ENCODE measurements around the gene RGS1. TPM values are rescaled to one million over a fixed set of nuclear protein-coding genes. Genes with fewer than 3 reads are reported as not detected.

RGS1 gene, protein sequence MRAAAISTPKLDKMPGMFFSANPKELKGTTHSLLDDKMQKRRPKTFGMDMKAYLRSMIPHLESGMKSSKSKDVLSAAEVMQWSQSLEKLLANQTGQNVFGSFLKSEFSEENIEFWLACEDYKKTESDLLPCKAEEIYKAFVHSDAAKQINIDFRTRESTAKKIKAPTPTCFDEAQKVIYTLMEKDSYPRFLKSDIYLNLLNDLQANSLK
- total RNA-seq (100 to 1,000 TPM in 2 of 4 donors, 10 to 100 TPM in 2; 52.9 to 153 (median 95.8) TPM), polyA plus RNA-seq (10 to 100 TPM; 34.8 to 49.5 (median 35.8) TPM)

DNA sequence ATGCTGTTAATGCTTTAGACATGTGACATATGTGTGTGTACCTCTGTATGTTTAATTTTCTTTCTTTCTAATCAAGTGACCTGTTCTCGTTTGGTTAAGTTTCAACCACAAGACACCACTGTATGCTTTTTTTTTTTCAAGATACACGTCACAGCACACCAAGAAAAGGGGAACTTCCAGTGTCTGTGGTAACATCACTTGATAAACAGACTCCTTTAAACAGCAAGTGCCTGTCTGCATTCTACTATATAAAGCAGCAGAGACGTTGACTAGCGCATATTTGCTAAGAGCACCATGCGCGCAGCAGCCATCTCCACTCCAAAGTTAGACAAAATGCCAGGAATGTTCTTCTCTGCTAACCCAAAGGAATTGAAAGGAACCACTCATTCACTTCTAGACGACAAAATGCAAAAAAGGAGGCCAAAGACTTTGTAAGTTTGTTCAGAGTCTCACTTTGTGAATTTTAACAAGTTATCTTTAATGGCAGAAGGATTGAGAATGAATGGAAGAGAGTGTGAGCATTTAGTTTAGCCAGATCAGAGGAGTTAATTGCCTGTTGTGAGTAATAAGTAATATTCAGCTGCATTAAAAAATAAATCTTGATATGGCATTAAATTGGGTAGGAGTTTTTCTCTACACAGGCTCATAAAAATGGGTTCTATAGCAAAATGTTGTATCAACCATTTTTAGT is at the start of gene RGS1:
Gene RGS1 (plus strand): TSS at position 275 of the 691 bp plus-strand sequence. CDS start 20 bp downstream, at position 295.
- H3K4me1 ChIP-seq = peaks cover 0 to 41% (median 17%) of the 10 kb centered on the region in 4 donors
- H3K4me3 ChIP-seq = peak within 1 kb of the TSS; percentile 37 to 62 (median 41)
- peak; percentile 68 for DNase-seq
- WGBS, 2 donors = 43 to 72% methylated on average over 7 of the region's 7 CpGs
- peaks cover 0 to 8% (median 0%) of the 10 kb centered on the region in 4 donors for H3K36me3 ChIP-seq
- intact Hi-C loops (cut with DNase I) = loop anchor here (2.0 kb wide), 1 partner anchor 45 kb away; no protein-coding TSS in a partner anchor
- no peaks in the 10 kb centered on the region for H3K9me3 ChIP-seq
- H3K27ac ChIP-seq = peak within 1 kb of the TSS; percentile 75 to 83 (median 80)
- no peaks in the 10 kb centered on the region for H3K27me3 ChIP-seq
- TF ChIP-seq EP300 (IDR thresholded peaks at IDR 0.05) (peak in 2 of 4 donors; percentile 36 to 60), POLR2AphosphoS5 (IDR thresholded peaks at IDR 0.05) (peak; percentile 91 to 98 (median 96)), POLR2A (IDR thresholded peaks at IDR 0.05) (peak; percentile 85 to 88)
- TF ChIP-seq, protein P1, sequence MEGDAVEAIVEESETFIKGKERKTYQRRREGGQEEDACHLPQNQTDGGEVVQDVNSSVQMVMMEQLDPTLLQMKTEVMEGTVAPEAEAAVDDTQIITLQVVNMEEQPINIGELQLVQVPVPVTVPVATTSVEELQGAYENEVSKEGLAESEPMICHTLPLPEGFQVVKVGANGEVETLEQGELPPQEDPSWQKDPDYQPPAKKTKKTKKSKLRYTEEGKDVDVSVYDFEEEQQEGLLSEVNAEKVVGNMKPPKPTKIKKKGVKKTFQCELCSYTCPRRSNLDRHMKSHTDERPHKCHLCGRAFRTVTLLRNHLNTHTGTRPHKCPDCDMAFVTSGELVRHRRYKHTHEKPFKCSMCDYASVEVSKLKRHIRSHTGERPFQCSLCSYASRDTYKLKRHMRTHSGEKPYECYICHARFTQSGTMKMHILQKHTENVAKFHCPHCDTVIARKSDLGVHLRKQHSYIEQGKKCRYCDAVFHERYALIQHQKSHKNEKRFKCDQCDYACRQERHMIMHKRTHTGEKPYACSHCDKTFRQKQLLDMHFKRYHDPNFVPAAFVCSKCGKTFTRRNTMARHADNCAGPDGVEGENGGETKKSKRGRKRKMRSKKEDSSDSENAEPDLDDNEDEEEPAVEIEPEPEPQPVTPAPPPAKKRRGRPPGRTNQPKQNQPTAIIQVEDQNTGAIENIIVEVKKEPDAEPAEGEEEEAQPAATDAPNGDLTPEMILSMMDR (IDR thresholded peaks at IDR 0.05) = no peak

DNA sequence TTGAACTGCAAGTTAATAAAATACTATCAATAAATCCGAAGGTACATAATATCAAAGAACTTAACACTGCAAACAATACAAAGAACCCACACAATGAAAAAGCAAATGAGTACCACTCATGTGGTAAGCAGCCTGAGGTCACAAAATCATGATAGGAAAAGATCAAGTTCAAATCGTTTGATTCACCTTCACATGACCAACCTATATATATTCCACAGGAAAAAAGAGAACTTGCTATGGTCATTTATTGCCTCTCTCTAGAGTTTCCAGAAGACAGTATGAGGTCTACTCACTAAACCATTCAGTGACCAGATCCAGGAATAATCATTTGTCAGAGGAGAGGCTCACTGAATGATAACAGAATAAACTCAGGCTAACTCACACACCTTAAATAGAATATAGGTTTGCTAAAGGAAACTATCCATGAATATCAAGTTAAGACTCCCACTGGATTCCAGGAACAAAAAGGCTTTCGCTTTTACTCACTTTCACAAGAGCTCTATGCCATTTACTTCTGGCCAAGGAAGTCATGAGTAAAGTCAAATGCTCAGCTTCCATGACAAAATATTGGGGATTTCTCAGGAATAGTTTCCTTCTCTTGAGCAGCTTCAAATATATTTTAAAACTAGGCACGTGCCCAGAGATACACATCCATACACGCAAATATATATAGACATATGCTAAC is 48.3 kb upstream of the RGS1 start:
- H3K4me3 ChIP-seq = no peak overlapping the region
- H3K9me3 ChIP-seq = no peaks in the 10 kb centered on the region
- no peak for DNase-seq
- H3K36me3 ChIP-seq = no peaks in the 10 kb centered on the region
- peak overlapping the region in 3 of 4 donors; percentile 83 to 87 (median 84) for H3K27ac ChIP-seq
- TF ChIP-seq, protein P1 (IDR thresholded peaks at IDR 0.05) = no peak
- no peak for TF ChIP-seq POLR2A (IDR thresholded peaks at IDR 0.05)
- TF ChIP-seq POLR2AphosphoS5 (IDR thresholded peaks at IDR 0.05) = no peak
- TF ChIP-seq EP300 (IDR thresholded peaks at IDR 0.05) = no peak
- 91 to 92% methylated on average over 5 of the region's 5 CpGs for WGBS, 2 donors
- peaks cover 0 to 49% (median 30%) of the 10 kb centered on the region in 4 donors for H3K4me1 ChIP-seq
- intact Hi-C loops (cut with DNase I) = no loop called here
- no peaks in the 10 kb centered on the region for H3K27me3 ChIP-seq

DNA sequence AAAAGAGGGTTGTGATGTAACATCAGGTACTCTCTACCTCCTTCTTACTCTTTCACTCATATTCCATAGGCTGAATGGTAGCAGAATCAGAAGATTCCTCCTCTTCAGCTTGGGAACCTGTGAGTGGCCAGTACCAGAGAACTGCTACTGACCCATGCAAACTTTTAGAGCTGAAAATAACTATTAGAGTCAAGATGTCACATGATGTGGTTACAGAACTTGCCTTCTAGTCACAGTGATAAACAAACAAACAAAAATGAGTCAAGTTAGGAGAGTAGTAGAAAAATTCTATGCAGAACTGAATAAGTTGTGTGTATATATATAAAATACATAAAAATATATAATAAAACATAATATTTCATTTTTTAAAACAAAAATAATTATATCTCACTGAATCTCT is 47.6 kb upstream of the RGS1 start:
- intact Hi-C loops (cut with DNase I) = no loop called here
- no peak for DNase-seq
- H3K4me3 ChIP-seq = no peak overlapping the region
- H3K27me3 ChIP-seq = no peaks in the 10 kb centered on the region
- no peaks in the 10 kb centered on the region for H3K9me3 ChIP-seq
- H3K36me3 ChIP-seq = no peaks in the 10 kb centered on the region
- peaks cover 0 to 45% (median 30%) of the 10 kb centered on the region in 4 donors for H3K4me1 ChIP-seq
- H3K27ac ChIP-seq = peak overlapping the region in 3 of 4 donors; percentile 83 to 87 (median 84)
- TF ChIP-seq POLR2AphosphoS5 (IDR thresholded peaks at IDR 0.05) = no peak
- TF ChIP-seq EP300 (IDR thresholded peaks at IDR 0.05) = no peak
- TF ChIP-seq, protein P1 (IDR thresholded peaks at IDR 0.05) = no peak
- no peak for TF ChIP-seq POLR2A (IDR thresholded peaks at IDR 0.05)

DNA sequence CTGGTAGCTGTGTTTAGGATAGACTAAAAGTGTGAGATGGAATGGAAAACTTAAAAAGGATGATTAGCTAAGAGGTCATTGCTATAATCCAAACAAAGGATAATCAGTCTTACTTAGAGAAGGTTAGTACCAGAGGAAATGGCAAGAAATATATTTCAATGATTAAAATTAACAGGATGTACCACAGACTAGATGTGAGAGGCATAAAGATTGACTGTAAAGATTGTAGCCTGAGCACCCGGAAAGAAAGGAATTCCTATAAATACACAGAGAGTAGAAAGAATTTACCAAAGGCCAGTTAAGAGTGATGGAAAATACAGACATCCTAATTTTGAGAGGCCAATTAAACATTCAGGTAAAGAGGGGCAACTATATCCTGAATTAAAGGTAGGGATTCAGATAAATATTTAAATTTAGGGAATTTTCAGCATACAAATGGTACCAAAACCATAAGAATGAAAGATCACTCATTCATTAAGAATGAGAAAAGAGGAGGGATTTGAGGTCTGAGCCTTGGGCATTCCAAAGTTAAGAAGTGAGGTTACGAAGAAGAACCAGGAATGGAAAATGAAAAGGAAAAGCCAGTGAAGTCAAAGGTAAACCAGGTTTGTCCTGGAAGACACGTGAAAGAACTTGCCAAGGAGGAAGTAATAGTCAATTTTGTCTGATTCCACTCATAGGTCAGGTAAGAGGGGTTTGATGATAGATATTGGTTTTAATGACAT is 46.4 kb upstream of the RGS1 start:
- H3K4me1 ChIP-seq = peaks cover 0 to 40% (median 25%) of the 10 kb centered on the region in 4 donors
- H3K4me3 ChIP-seq = no peak overlapping the region
- TF ChIP-seq, protein P1 (IDR thresholded peaks at IDR 0.05) = no peak
- no peak for TF ChIP-seq EP300 (IDR thresholded peaks at IDR 0.05)
- TF ChIP-seq POLR2A (IDR thresholded peaks at IDR 0.05) = no peak
- TF ChIP-seq POLR2AphosphoS5 (IDR thresholded peaks at IDR 0.05) = no peak
- no peaks in the 10 kb centered on the region for H3K9me3 ChIP-seq
- intact Hi-C loops (cut with DNase I) = no loop called here
- no peaks in the 10 kb centered on the region for H3K36me3 ChIP-seq
- WGBS, 2 donors = 70 to 81% methylated on average over 3 of the region's 3 CpGs
- peak overlapping the region; percentile 74 to 87 (median 84) for H3K27ac ChIP-seq
- no peaks in the 10 kb centered on the region for H3K27me3 ChIP-seq
- DNase-seq = no peak
